Mesothelial cell of epicardium (in vitro differentiated cells): ENCODE results near the gene CHKA. TPM values are rescaled to one million over a fixed set of nuclear protein-coding genes. Genes with fewer than 3 reads are reported as not detected.

Experiments used
- DNase-seq, 2 experiments: peaks; one replicate each; pipeline ENCODE4 v3.0.0; 2021; ENCODE audit warnings: low spot score in 2 of 2; ENCODE audit not compliant: unreplicated experiment in 2 of 2
- H3K27ac Mint-ChIP-seq: 2 replicates; pipeline ENCODE4 v1.8.0; 2021; ENCODE audit warnings: mixed read lengths
- H3K27me3 Mint-ChIP-seq: 2 replicates; pipeline ENCODE4 v1.8.0; 2021; ENCODE audit warnings: low read depth, mixed read lengths
- H3K36me3 Mint-ChIP-seq: 2 replicates; pipeline ENCODE4 v1.8.0; 2021; ENCODE audit warnings: mixed read lengths
- H3K4me1 Mint-ChIP-seq: 2 replicates; pipeline ENCODE4 v1.8.0; 2021; ENCODE audit warnings: mixed read lengths
- H3K4me3 Mint-ChIP-seq: 2 replicates; pipeline ENCODE4 v1.8.0; 2021; ENCODE audit warnings: mild to moderate bottlenecking, moderate library complexity, mixed read lengths
- H3K9me3 Mint-ChIP-seq: 2 replicates; pipeline ENCODE4 v1.8.0; 2021; ENCODE audit warnings: mixed read lengths
- total RNA-seq: library from RNA; stranded (reverse); gene quantifications from 3 replicates; pipeline ENCODE4 v1.2.1, GENCODE V29; 2021
- TF ChIP-seq, protein P1 (sequence below): fragments of 200-600 bp; sonication (generic); IDR thresholded peaks from one replicate; pipeline ENCODE4 v1.5.0; 2021; ENCODE audit warnings: antibody characterized with exemption; ENCODE audit not compliant: unreplicated experiment

CHKA gene
- total RNA-seq, 1 donor from 2014 or later, result 74.4 TPM

DNA sequence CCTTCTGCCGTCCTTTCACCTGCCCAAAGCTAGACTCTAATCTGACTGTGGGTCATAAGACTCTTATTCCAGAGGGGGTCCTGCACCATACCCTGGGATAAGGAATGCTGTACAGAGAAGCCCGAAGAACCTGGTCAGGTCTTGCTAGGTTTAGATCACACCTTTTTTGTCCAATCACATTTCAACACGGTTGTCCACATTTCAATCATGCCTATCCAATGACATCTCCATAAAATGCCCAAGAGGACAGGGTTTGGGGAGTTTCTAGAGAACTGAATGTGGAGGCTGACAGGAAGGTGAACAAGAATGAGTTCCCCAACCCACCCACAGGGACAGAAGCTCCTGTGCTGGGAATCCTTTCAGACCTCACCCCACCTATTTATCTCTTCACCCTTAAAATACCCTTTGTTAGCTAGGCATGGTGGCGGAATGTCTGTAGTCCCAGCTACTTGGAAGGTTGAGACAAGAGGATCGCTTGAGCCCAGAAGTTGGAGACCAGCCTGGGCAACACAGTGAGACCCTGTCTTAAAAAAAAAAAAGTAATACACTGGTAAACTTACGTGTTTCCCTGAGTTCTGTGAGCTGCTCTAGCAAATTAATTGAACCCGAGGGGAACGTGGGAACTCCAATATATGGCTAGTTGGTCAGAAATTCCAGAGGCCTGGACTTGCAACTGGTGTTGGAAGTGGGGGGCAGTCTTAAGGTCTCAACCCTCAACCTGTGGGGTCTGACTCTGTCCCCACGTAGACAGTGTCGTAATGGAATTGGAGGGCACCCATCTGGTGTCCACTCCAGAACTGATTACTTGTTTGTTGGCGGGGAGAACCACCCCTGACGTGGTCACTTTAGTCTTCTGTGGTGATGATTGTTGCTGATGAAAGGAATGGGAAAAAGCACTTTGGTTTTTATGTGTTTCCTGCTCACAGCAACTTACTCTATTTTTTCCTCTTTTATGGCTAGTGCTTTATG is 64.6 kb downstream of the CHKA start:
- no peak for DNase-seq
- Mint-ChIP-seq H3K4me3 (no peak overlapping the region), H3K27me3 (no peaks in the 10 kb centered on the region), H3K27ac (peak overlapping the region; percentile 27), H3K36me3 (peaks cover 39% of the 10 kb centered on the region), H3K9me3 (no peaks in the 10 kb centered on the region), H3K4me1 (no peaks in the 10 kb centered on the region)
- TF ChIP-seq, protein P1, sequence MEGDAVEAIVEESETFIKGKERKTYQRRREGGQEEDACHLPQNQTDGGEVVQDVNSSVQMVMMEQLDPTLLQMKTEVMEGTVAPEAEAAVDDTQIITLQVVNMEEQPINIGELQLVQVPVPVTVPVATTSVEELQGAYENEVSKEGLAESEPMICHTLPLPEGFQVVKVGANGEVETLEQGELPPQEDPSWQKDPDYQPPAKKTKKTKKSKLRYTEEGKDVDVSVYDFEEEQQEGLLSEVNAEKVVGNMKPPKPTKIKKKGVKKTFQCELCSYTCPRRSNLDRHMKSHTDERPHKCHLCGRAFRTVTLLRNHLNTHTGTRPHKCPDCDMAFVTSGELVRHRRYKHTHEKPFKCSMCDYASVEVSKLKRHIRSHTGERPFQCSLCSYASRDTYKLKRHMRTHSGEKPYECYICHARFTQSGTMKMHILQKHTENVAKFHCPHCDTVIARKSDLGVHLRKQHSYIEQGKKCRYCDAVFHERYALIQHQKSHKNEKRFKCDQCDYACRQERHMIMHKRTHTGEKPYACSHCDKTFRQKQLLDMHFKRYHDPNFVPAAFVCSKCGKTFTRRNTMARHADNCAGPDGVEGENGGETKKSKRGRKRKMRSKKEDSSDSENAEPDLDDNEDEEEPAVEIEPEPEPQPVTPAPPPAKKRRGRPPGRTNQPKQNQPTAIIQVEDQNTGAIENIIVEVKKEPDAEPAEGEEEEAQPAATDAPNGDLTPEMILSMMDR, result no peak

DNA sequence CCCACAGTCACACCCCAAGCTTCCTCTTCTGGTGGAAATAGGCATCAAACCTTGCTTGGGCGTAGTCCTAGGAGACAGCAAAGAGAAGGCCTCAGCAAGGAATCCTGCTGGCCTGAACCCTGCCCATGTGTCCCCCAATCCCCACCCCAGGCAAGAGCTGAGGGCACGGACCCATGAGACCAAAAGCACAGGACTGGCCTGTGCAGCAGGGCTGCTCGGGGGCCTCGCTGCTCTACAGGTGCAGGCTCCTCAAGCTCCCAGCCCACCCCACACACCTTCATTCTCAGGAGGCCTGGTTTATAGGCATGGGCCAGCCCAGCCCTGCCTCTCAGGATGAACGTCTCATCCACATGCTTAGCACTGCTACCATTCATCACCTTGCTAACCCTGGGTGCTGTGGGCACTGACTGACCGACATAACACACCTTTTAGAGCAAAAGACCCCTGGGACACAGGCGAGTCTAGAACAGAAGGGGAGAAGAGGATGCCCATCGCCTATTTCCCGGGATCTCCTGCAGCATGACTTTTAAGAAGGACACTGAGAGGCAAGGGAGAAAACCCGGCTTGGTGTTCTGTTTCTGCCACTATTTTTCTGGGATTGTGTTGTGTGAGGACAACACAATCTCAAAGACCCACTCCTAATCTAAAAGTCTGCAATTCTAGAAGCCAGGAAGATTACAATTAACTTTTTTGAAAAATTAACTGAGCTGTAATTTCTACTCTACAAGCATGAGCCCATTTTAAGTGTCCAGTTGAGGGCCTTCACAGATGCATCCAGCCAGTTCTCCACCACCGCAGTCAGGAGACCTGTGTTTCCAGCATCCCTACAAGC is 67.0 kb downstream of the CHKA start:
- no peaks in the 10 kb centered on the region for H3K9me3 Mint-ChIP-seq
- H3K36me3 Mint-ChIP-seq, result peaks cover 26% of the 10 kb centered on the region
- H3K27ac Mint-ChIP-seq, result no peak overlapping the region
- no peak overlapping the region for H3K4me3 Mint-ChIP-seq
- TF ChIP-seq, protein P1, result no peak
- DNase-seq, result no peak
- H3K4me1 Mint-ChIP-seq, result no peaks in the 10 kb centered on the region
- H3K27me3 Mint-ChIP-seq, result no peaks in the 10 kb centered on the region

DNA sequence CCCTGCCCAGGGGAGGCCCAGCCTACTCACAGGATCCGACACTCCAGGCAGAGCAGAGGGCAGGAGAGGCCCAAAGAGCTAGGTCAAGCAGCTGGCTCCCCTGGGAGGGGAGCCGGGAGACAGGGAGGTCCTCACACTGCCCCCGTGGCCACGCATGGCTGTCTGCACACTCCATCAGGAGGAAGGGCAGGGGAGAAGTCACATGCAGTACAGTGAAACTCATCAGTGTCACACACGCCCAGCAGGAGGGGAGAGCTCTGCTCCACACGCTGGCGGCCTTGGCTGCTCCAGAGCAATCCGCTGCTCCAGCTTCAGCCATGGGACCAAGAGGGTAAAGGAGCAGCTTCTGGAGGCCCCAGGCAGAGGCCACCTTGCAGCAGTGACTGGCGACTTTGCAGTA is 68.1 kb downstream of the CHKA start:
- TF ChIP-seq, protein P1, result no peak
- no peak overlapping the region for H3K27ac Mint-ChIP-seq
- H3K4me3 Mint-ChIP-seq, result no peak overlapping the region
- no peaks in the 10 kb centered on the region for H3K9me3 Mint-ChIP-seq
- peaks cover 20% of the 10 kb centered on the region for H3K36me3 Mint-ChIP-seq
- no peaks in the 10 kb centered on the region for H3K27me3 Mint-ChIP-seq
- DNase-seq, result no peak
- no peaks in the 10 kb centered on the region for H3K4me1 Mint-ChIP-seq

DNA sequence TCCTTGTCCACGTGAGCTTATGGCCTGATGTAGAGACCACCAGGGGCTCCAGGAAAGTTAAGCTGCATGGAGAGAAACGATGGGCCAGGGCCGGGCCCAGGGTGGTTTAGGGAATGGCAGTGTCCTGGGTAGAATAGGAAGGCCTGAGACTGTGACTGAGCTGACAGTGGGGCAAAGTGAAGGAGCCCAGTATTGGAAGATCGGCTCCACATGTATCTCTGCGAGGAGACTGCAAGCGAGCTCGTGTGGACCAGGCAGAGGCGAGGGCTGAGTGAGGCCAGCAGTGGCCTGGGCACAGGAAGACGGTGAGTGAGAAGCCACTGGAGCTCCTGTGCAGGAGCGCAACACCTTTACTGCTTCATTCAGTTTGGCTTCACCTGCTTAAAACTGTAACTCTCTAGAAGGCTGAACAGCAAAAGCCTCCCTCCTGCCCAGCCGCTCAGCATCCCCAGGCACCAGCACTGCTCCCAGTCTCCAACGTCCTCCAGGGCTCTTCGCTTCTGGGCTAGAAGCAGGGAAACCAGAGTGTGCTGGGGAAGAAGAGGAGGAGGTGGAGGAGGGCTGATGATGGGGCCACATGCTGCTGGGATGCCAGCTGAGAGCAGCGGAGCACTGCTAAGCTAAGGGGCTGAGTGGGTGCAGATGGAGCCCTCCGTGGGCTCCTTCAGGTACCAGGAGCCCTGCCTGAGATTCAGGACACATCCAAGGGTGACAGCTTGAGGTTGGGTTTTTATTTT is 68.9 kb downstream of the CHKA start:
- no peak for DNase-seq
- Mint-ChIP-seq H3K27ac (peak overlapping the region; percentile 5), H3K4me3 (no peak overlapping the region), H3K27me3 (no peaks in the 10 kb centered on the region), H3K4me1 (no peaks in the 10 kb centered on the region), H3K9me3 (no peaks in the 10 kb centered on the region), H3K36me3 (peaks cover 13% of the 10 kb centered on the region)
- TF ChIP-seq, protein P1, result no peak
